Trophoblast cell (in vitro differentiated cells and primary cell): ENCODE results near the gene CNNM4.
A peak's percentile ranks its signal among the peaks of the same experiment; 100 is the strongest.

ENCODE experiments used
- DNase-seq, 2 donors: peaks; one replicate each; pipeline ENCODE4 v3.0.0-alpha.2; 2016
- H2AFZ ChIP-seq: 2 replicates; pipeline ENCODE4 v1.6.1; 2013; ENCODE audit warnings: low read length, moderate library complexity, mild to moderate bottlenecking; ENCODE audit not compliant: insufficient read depth, poor library complexity
- H2AK5ac ChIP-seq: 2 replicates; pipeline ENCODE4 v1.6.1; 2013; ENCODE audit warnings: mild to moderate bottlenecking, low read length
- H2BK120ac ChIP-seq: 2 replicates; pipeline ENCODE4 v1.6.1; 2013; ENCODE audit warnings: low read length, mild to moderate bottlenecking, moderate library complexity; ENCODE audit not compliant: insufficient read depth, poor library complexity
- H2BK12ac ChIP-seq: 2 replicates; pipeline ENCODE4 v1.6.1; 2013; ENCODE audit warnings: mild to moderate bottlenecking, low read length, moderate library complexity
- H2BK5ac ChIP-seq: 2 replicates; pipeline ENCODE4 v1.6.1; 2013; ENCODE audit warnings: low read length, low read depth, moderate library complexity, mild to moderate bottlenecking; ENCODE audit not compliant: poor library complexity
- H3K14ac ChIP-seq: 2 replicates; pipeline ENCODE4 v1.6.1; 2013; ENCODE audit warnings: mild to moderate bottlenecking, low read length
- H3K18ac ChIP-seq: 2 replicates; pipeline ENCODE4 v1.6.1; 2013; ENCODE audit warnings: mild to moderate bottlenecking, low read length
- H3K23ac ChIP-seq: 2 replicates; pipeline ENCODE4 v1.6.1; 2013; ENCODE audit warnings: low read length
- H3K27ac ChIP-seq: 2 replicates; pipeline ENCODE4 v1.5.1; 2013; ENCODE audit warnings: low read depth, mild to moderate bottlenecking, inconsistent platforms, low read length, moderate library complexity
- H3K27me3 ChIP-seq: 2 replicates; pipeline ENCODE4 v1.6.1; 2013; ENCODE audit warnings: inconsistent platforms, mild to moderate bottlenecking, low read length, moderate library complexity; ENCODE audit not compliant: insufficient read depth
- H3K36me3 ChIP-seq, 2 experiments: 1 replicate in 1 of 2; 2 replicates in 1 of 2; pipeline ENCODE4 v1.6.1; 2013; ENCODE audit warnings: low read length in 2 of 2, mild to moderate bottlenecking in 2 of 2, moderate library complexity in 1 of 2; ENCODE audit not compliant: insufficient read depth in 2 of 2, control insufficient read depth in 1 of 2
- H3K4ac ChIP-seq: 2 replicates; pipeline ENCODE4 v1.6.1; 2013; ENCODE audit warnings: low read depth, mild to moderate bottlenecking, low read length, moderate library complexity
- H3K4me1 ChIP-seq, 2 experiments: 1 replicate in 1 of 2; 2 replicates in 1 of 2; pipeline ENCODE4 v1.6.1; 2013; ENCODE audit warnings: low read length in 2 of 2, mild to moderate bottlenecking in 2 of 2, moderate library complexity in 1 of 2; ENCODE audit not compliant: insufficient read depth in 2 of 2, control insufficient read depth in 1 of 2
- H3K4me2 ChIP-seq: 2 replicates; pipeline ENCODE4 v1.6.1; 2013; ENCODE audit warnings: inconsistent platforms, mild to moderate bottlenecking, low read length, moderate library complexity
- H3K4me3 ChIP-seq: 2 replicates; pipeline ENCODE4 v1.5.1; 2013; ENCODE audit warnings: mild to moderate bottlenecking, low read depth, low read length, inconsistent platforms
- H3K79me1 ChIP-seq: one replicate; pipeline ENCODE4 v1.6.1; 2013; ENCODE audit warnings: low read length
- H3K79me2 ChIP-seq: 2 replicates; pipeline ENCODE4 v1.6.1; 2013; ENCODE audit warnings: low read length, mild to moderate bottlenecking; ENCODE audit not compliant: control insufficient read depth, insufficient read depth, poor library complexity
- H3K9ac ChIP-seq: 2 replicates; pipeline ENCODE4 v1.6.1; 2013; ENCODE audit warnings: mild to moderate bottlenecking, low read length
- H3K9me3 ChIP-seq: 2 replicates; pipeline ENCODE4 v1.6.1; 2013; ENCODE audit warnings: low read depth, mild to moderate bottlenecking, control low read depth, inconsistent platforms, low read length; ENCODE audit not compliant: insufficient read depth
- H4K12ac ChIP-seq: 2 replicates; pipeline ENCODE4 v1.6.1; 2013; ENCODE audit warnings: low read depth, mild to moderate bottlenecking, low read length, moderate library complexity
- H4K8ac ChIP-seq: 2 replicates; pipeline ENCODE4 v1.6.1; 2013; ENCODE audit warnings: low read depth, mild to moderate bottlenecking, low read length, moderate library complexity
- H4K91ac ChIP-seq: one replicate; pipeline ENCODE4 v1.6.1; 2013; ENCODE audit warnings: low read depth, mild to moderate bottlenecking, low read length, moderate library complexity
- WGBS: extraction: QIAGEN DNeasy Blood & Tissue Kit; methylation state at CpG from one replicate; pipeline ENCODE4 v1.1.7; 2013; ENCODE audit warnings: missing lambda C conversion rate; ENCODE audit not compliant: insufficient read length, insufficient coverage; ENCODE audit errors: extremely low coverage; 5-methylcytosine and 5-hydroxymethylcytosine counted together

CNNM4 gene

GRCh38 chr2:96739076-96739632 is 21.5 kb upstream of the CNNM4 start:
- no peak overlapping the region for H2BK120ac ChIP-seq
- peaks cover 4% of the 10 kb centered on the region for H3K79me1 ChIP-seq
- peak overlapping the region; percentile 79 for H4K8ac ChIP-seq
- H3K4me2 ChIP-seq: peak overlapping the region; percentile 92
- H3K23ac ChIP-seq: peak overlapping the region; percentile 56
- H3K9ac ChIP-seq: peak overlapping the region; percentile 85
- peaks cover 3% of the 10 kb centered on the region for H3K79me2 ChIP-seq
- H3K18ac ChIP-seq: peak overlapping the region; percentile 24
- H2BK5ac ChIP-seq: peak overlapping the region; percentile 25
- H3K27me3 ChIP-seq: no peaks in the 10 kb centered on the region
- peak in 1 of 2 donors; percentile 56 for DNase-seq
- H3K36me3 ChIP-seq: peaks cover 2 to 9% of the 10 kb centered on the region in 2 experiments
- H4K91ac ChIP-seq: peak overlapping the region; percentile 47
- H2BK12ac ChIP-seq: no peak overlapping the region
- peak overlapping the region; percentile 36 for H3K14ac ChIP-seq
- peak overlapping the region; percentile 83 for H4K12ac ChIP-seq
- peaks cover 4 to 6% of the 10 kb centered on the region in 2 experiments for H3K4me1 ChIP-seq
- peak overlapping the region; percentile 42 for H3K4ac ChIP-seq
- no peaks in the 10 kb centered on the region for H3K9me3 ChIP-seq
- H3K4me3 ChIP-seq: peak overlapping the region; percentile 100
- H2AK5ac ChIP-seq: peak overlapping the region; percentile 36
- no peak overlapping the region for H3K27ac ChIP-seq
- H2AFZ ChIP-seq: peak overlapping the region; percentile 19
- no CpG with 5 or more reads among the region's 4 CpGs for WGBS

GRCh38 chr2:96739633-96740428 is 20.9 kb upstream of the CNNM4 start, which contains the start of gene LMAN2L:
Gene LMAN2L, minus strand, starts transcription at chr2:96740064. Its CDS starts 24 bp downstream, at chr2:96740040.
- Histone ChIP-seq H2AFZ (peak within 1 kb of the TSS; percentile 19), H2BK5ac (peak within 1 kb of the TSS; percentile 25), H3K9me3 (no peaks in the 10 kb centered on the region), H3K4me1 (peaks cover 4 to 6% of the 10 kb centered on the region in 2 experiments), H4K91ac (peak within 1 kb of the TSS; percentile 47), H3K23ac (peak within 1 kb of the TSS; percentile 56), H3K27ac (no peak within 1 kb of the TSS), H3K27me3 (no peaks in the 10 kb centered on the region), H2BK120ac (no peak within 1 kb of the TSS), H3K79me1 (peaks cover 4% of the 10 kb centered on the region), H3K79me2 (peaks cover 3% of the 10 kb centered on the region), H3K14ac (peak within 1 kb of the TSS; percentile 36), H3K9ac (peak within 1 kb of the TSS; percentile 85), H3K4ac (peak within 1 kb of the TSS; percentile 42), H2BK12ac (no peak within 1 kb of the TSS), H2AK5ac (peak within 1 kb of the TSS; percentile 36), H3K4me3 (peak within 1 kb of the TSS; percentile 100), H3K36me3 (peaks cover 0 to 7% of the 10 kb centered on the region in 2 experiments), H4K12ac (peak within 1 kb of the TSS; percentile 83), H4K8ac (peak within 1 kb of the TSS; percentile 79), H3K18ac (peak within 1 kb of the TSS; percentile 24), H3K4me2 (peak within 1 kb of the TSS; percentile 92)
- no CpG with 5 or more reads among the region's 43 CpGs for WGBS
- DNase-seq: peak; percentile 97

DNA sequence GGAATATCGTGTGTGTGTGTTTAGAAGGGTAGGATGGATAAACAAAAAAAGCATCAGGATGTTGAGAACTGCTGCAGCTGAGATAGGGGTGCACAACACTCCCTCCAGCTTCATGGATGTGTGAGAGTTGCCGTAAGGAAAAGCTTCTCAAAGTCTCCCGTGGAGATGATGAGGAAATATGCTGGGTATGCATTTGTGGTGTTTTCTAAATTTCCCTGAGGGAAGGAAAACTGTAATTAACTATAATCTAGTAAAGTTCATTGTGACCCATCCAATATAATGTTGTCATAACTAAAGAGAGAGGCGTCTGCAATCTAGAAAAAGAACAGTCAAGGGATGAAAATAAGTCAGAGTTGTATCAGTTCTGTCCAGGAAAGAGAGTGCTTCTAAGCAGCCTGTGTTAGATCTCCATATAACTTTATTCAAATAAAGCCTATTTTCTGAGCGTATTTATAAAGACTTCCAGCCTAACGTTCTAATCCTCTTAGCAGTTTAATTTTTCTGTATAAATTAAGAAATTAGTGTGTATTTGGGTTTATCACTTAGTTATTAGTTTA is 13.6 kb upstream of the CNNM4 start:
- Histone ChIP-seq H4K91ac (no peak overlapping the region), H2BK5ac (no peak overlapping the region), H3K4ac (no peak overlapping the region), H3K79me1 (peaks cover 2% of the 10 kb centered on the region), H3K36me3 (no peaks in the 10 kb centered on the region), H4K8ac (no peak overlapping the region), H3K9me3 (peaks cover 1% of the 10 kb centered on the region), H4K12ac (no peak overlapping the region), H3K14ac (no peak overlapping the region), H3K27ac (no peak overlapping the region), H2AFZ (no peak overlapping the region), H3K4me1 (no peaks in the 10 kb centered on the region), H3K23ac (no peak overlapping the region), H3K27me3 (no peaks in the 10 kb centered on the region), H3K4me2 (no peak overlapping the region), H3K4me3 (no peak overlapping the region), H3K18ac (no peak overlapping the region), H2BK120ac (no peak overlapping the region), H3K79me2 (no peaks in the 10 kb centered on the region), H2AK5ac (no peak overlapping the region), H2BK12ac (no peak overlapping the region), H3K9ac (no peak overlapping the region)
- 100% methylated on average over 1 of the region's 6 CpGs for WGBS
- DNase-seq: peak in 1 of 2 donors; percentile 75

DNA sequence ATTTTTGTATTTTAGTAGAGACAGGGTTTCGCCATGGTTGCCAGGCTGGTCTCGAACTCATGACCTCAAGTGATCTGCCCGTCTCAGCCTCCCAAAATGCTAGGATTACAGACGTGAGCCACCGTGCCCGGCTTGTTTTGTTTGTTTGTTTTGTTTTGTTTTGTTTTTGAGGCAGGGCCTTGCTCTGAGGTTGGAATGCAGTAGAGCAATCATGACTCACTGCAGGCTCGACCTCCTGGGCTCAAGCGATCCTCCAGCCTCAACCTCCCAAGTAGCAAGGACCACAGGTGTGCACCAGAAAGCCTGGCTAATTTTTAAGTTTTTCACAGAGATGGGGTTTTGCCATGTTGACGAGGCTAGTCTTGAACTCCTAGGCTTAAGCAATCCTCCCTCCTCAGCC is 8.9 kb upstream of the CNNM4 start:
- WGBS: no CpG with 5 or more reads among the region's 9 CpGs
- no peak overlapping the region for H3K14ac ChIP-seq
- no peak overlapping the region for H2BK5ac ChIP-seq
- no peak overlapping the region for H4K8ac ChIP-seq
- H3K9ac ChIP-seq: no peak overlapping the region
- H3K9me3 ChIP-seq: no peaks in the 10 kb centered on the region
- H3K79me2 ChIP-seq: no peaks in the 10 kb centered on the region
- peak; percentile 71 to 86 for DNase-seq
- no peak overlapping the region for H2AK5ac ChIP-seq
- no peaks in the 10 kb centered on the region for H3K27me3 ChIP-seq
- no peak overlapping the region for H2BK12ac ChIP-seq
- no peak overlapping the region for H4K91ac ChIP-seq
- no peak overlapping the region for H3K4me2 ChIP-seq
- H3K4me3 ChIP-seq: no peak overlapping the region
- no peak overlapping the region for H2BK120ac ChIP-seq
- no peaks in the 10 kb centered on the region for H3K4me1 ChIP-seq
- H2AFZ ChIP-seq: no peak overlapping the region
- no peaks in the 10 kb centered on the region for H3K36me3 ChIP-seq
- peaks cover 2% of the 10 kb centered on the region for H3K79me1 ChIP-seq
- H3K27ac ChIP-seq: no peak overlapping the region
- no peak overlapping the region for H3K18ac ChIP-seq
- no peak overlapping the region for H4K12ac ChIP-seq
- H3K4ac ChIP-seq: no peak overlapping the region
- H3K23ac ChIP-seq: no peak overlapping the region
